ENCODE results near the gene DNAJC17. TPM values are rescaled to one million over a fixed set of nuclear protein-coding genes. Genes with fewer than 3 reads are reported as not detected.

The DNAJC17 gene
- total RNA-seq, 1 donor from 2014 or later, result 16.2 TPM

- no peak for ATAC-seq
- no peak for DNase-seq
- intact Hi-C loops (cut with micrococcal nuclease), result no loop called here
These were observed 25.6 kb upstream of the DNAJC17 start for GRCh38 chr15:40832903-40833302.

- intact Hi-C loops (cut with micrococcal nuclease), result no loop called here
- DNase-seq (no peak), ATAC-seq (no peak)
These were observed 24.6 kb upstream of the DNAJC17 start for GRCh38 chr15:40831861-40832260.

- no peak for ATAC-seq
- DNase-seq, result no peak
- intact Hi-C loops (cut with micrococcal nuclease), result no loop called here
These were observed 23.6 kb upstream of the DNAJC17 start for GRCh38 chr15:40830884-40831283.

- intact Hi-C loops (cut with micrococcal nuclease), result no loop called here
- DNase-seq, result no peak
- ATAC-seq, result no peak
These were observed 21.8 kb upstream of the DNAJC17 start for GRCh38 chr15:40829115-40829514.

- DNase-seq, result no peak
- intact Hi-C loops (cut with micrococcal nuclease), result no loop called here
- ATAC-seq, result no peak
These were observed 21.3 kb upstream of the DNAJC17 start, which contains the start of gene PPP1R14D for GRCh38 chr15:40828447-40829036. PPP1R14D (minus strand) TSS chr15:40828708; CDS start chr15:40828641, 67 bp downstream.

GRCh38 chr15:40826423-40827075, 19.3 kb upstream of the DNAJC17 start:
- ATAC-seq (no peak), DNase-seq (no peak)
- intact Hi-C loops (cut with micrococcal nuclease), result no loop called here

GRCh38 chr15:40825661-40826422, 18.6 kb upstream of the DNAJC17 start:
- no peak for ATAC-seq
- no peak for DNase-seq
- intact Hi-C loops (cut with micrococcal nuclease), result no loop called here

- DNase-seq (no peak), ATAC-seq (no peak)
- intact Hi-C loops (cut with micrococcal nuclease), result no loop called here
These were observed 16.5 kb upstream of the DNAJC17 start for GRCh38 chr15:40823572-40824343.

- DNase-seq (no peak), ATAC-seq (no peak)
- intact Hi-C loops (cut with micrococcal nuclease), result no loop called here
These were observed 13.9 kb upstream of the DNAJC17 start for GRCh38 chr15:40821195-40821594.

- ATAC-seq, result no peak
- DNase-seq, result no peak
- intact Hi-C loops (cut with micrococcal nuclease), result no loop called here
These were observed 11.8 kb upstream of the DNAJC17 start for GRCh38 chr15:40819048-40819447.

GRCh38 chr15:40815042-40815698, 7.9 kb upstream of the DNAJC17 start:
- ATAC-seq (peak; percentile 85), DNase-seq (peak; percentile 43)
- intact Hi-C loops (cut with micrococcal nuclease), result no loop called here

- no peak for ATAC-seq
- no peak for DNase-seq
- intact Hi-C loops (cut with micrococcal nuclease), result no loop called here
These were observed 5.6 kb upstream of the DNAJC17 start for GRCh38 chr15:40812721-40813425.

GRCh38 chr15:40808861-40809450, 1.7 kb upstream of the DNAJC17 start:
- ATAC-seq (no peak), DNase-seq (no peak)
- intact Hi-C loops (cut with micrococcal nuclease), result no loop called here

GRCh38 chr15:40807888-40808461, 702 bp upstream of the DNAJC17 start:
- intact Hi-C loops (cut with micrococcal nuclease), result no loop called here
- ATAC-seq (no peak), DNase-seq (no peak)

GRCh38 chr15:40806672-40807027, 623 bp downstream of the DNAJC17 start:
- DNase-seq, result no peak
- intact Hi-C loops (cut with micrococcal nuclease), result no loop called here
- no peak for ATAC-seq

GRCh38 chr15:40803688-40804087, 3.6 kb downstream of the DNAJC17 start:
- DNase-seq (no peak), ATAC-seq (no peak)
- intact Hi-C loops (cut with micrococcal nuclease), result no loop called here

- ATAC-seq (no peak), DNase-seq (no peak)
- intact Hi-C loops (cut with micrococcal nuclease), result no loop called here
These were observed 4.2 kb downstream of the DNAJC17 start for GRCh38 chr15:40803076-40803475.

GRCh38 chr15:40799523-40799922, 7.8 kb downstream of the DNAJC17 start:
- no peak for DNase-seq
- ATAC-seq, result no peak
- intact Hi-C loops (cut with micrococcal nuclease), result no loop called here

Data from left ventricle myocardium superior (tissue), 1 donor.